Measurements from ENCODE around the gene HECW1. TPM values are rescaled to one million over a fixed set of nuclear protein-coding genes. Genes with fewer than 3 reads are reported as not detected.
"Not testable (repeated sequence)": the region's sequence is repeated elsewhere in the genome, so short reads cannot be mapped to it uniquely, and the experiment has no call there.

HECW1 gene
- total RNA-seq, 4 donors from 2014 or later = 0.62 to 4.3 (median 1.4) TPM; not detected in 1

GRCh38 chr7:43582503-43583423 is 470.3 kb downstream of the HECW1 start, which contains the start of gene STK17A:
Gene STK17A (plus strand): TSS chr7:43583108. CDS start chr7:43583244, 136 bp downstream.
- peak within 1 kb of the TSS; percentile 97 for H3K4me3 ChIP-seq (ENCODE audit: low read depth, poor library complexity, severe bottlenecking)
- TF ChIP-seq CTCF (IDR thresholded peaks at IDR 0.05) (peak in 2 of 3 donors; percentile 92 to 96), POLR2A (IDR thresholded peaks at IDR 0.05) (peak in 1 of 2 donors; percentile 35)
- 2 to 3% methylated on average over 20 to 40 of the region's 83 CpGs for WGBS, 2 donors
- intact Hi-C loops (cut with DNase I; ENCODE audit: low total_unique reads) = loop anchor here (2.0 to 10.0 kb wide), 3 partner anchors 118 to 252 kb away; no protein-coding TSS in a partner anchor
- peak; percentile 89 to 98 for DNase-seq (ENCODE audit: low spot score in 2 of 2)

- intact Hi-C loops (cut with DNase I; ENCODE audit: low total_unique reads) = loop anchor here (2.0 to 10.0 kb wide), 3 partner anchors 117 to 251 kb away; no protein-coding TSS in a partner anchor
- no peak for TF ChIP-seq POLR2A (IDR thresholded peaks at IDR 0.05)
- no peak for TF ChIP-seq CTCF (IDR thresholded peaks at IDR 0.05)
- peak overlapping the region; percentile 97 for H3K4me3 ChIP-seq (ENCODE audit: low read depth, poor library complexity, severe bottlenecking)
- WGBS, 2 donors = 0 to 1% methylated on average over 35 to 44 of the region's 66 CpGs
- peak; percentile 44 to 91 for DNase-seq (ENCODE audit: low spot score in 2 of 2)
These were observed 471.2 kb downstream of the HECW1 start for GRCh38 chr7:43583424-43584194.

- H3K4me3 ChIP-seq (ENCODE audit: low read depth, poor library complexity, severe bottlenecking) = peak overlapping the region; percentile 97
- DNase-seq (ENCODE audit: low spot score in 2 of 2) = peak in 1 of 2 donors; percentile 36
- no peak for TF ChIP-seq POLR2A (IDR thresholded peaks at IDR 0.05)
- no peak for TF ChIP-seq CTCF (IDR thresholded peaks at IDR 0.05)
- WGBS, 2 donors = 10% methylated on average over 8 of the region's 8 CpGs
- intact Hi-C loops (cut with DNase I; ENCODE audit: low total_unique reads) = loop anchor here (5.0 to 10.0 kb wide), 2 partner anchors 138 to 251 kb away; no protein-coding TSS in a partner anchor
These were observed 471.7 kb downstream of the HECW1 start for GRCh38 chr7:43584195-43584586.

GRCh38 chr7:43584733-43585132 is 472.3 kb downstream of the HECW1 start:
- not testable (repeated sequence) for DNase-seq (ENCODE audit: low spot score in 2 of 2); H3K4me3 ChIP-seq (ENCODE audit: low read depth, poor library complexity, severe bottlenecking)
- intact Hi-C loops (cut with DNase I; ENCODE audit: low total_unique reads) = loop anchor here (5.0 to 10.0 kb wide), 2 partner anchors 138 to 250 kb away; no protein-coding TSS in a partner anchor
- WGBS, 2 donors = 84 to 92% methylated on average over 11 of the region's 11 CpGs

- no peak for DNase-seq (ENCODE audit: low spot score in 2 of 2)
- intact Hi-C loops (cut with DNase I; ENCODE audit: low total_unique reads) = loop anchor here (10.0 kb wide), 1 partner anchor 249 kb away; no protein-coding TSS in a partner anchor
- H3K4me3 ChIP-seq (ENCODE audit: low read depth, poor library complexity, severe bottlenecking) = no peak overlapping the region
- WGBS, 2 donors = 37 to 48% methylated on average over 2 of the region's 2 CpGs
- no peak for TF ChIP-seq POLR2A (IDR thresholded peaks at IDR 0.05)
- no peak for TF ChIP-seq CTCF (IDR thresholded peaks at IDR 0.05)
These were observed 473.1 kb downstream of the HECW1 start for GRCh38 chr7:43585562-43585961.

All from lower leg skin (tissue), 4 donors.